ENCODE data around the gene UCN.

DNA sequence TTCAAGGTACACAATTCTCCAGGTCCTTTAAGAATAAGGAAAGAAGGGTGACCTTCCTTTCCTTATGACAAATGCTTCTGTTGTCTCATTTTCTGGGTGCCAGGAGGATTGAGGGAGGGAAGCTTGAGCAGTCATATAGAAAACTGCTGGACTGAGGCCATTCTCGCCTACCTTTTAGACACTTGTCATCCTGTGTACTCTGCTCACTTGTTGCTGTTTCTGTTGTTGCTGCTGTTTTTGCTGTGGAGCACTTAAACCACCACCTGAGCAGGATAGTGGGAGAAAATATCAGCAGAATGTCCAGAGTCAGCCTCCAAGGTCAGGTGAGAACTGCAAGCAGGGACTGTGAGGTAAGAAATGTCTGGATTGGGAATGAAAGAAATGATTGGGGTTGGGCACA lies 30.2 kb downstream of the UCN start:
- TF ChIP-seq POLR2A (IDR thresholded peaks at IDR 0.05; ENCODE audit: low read depth, low read length) (no peak), TAF1 (IDR thresholded peaks at IDR 0.05; ENCODE audit: low read depth, low read length) (no peak), POLR2AphosphoS5 (IDR thresholded peaks at IDR 0.05; ENCODE audit: low read depth, low read length) (no peak)
